Breast epithelium (tissue), 3 donors: ENCODE results near the gene STAB2.

Experiments used
- POLR2AphosphoS5 ChIP-seq, 3 donors: sonication (generic); formaldehyde crosslinking; IDR thresholded peaks; one replicate each; pipeline ENCODE4 v1.6.1; 2017; ENCODE audit warnings: antibody characterized with exemption in 3 of 3
- TF ChIP-seq, protein P1 (sequence below), 3 donors: fragments of 450-650 bp; IDR thresholded peaks; one replicate each; pipeline ENCODE4 v1.5.1; 2016 to 2017; ENCODE audit warnings: antibody characterized with exemption in 3 of 3, mild to moderate bottlenecking in 3 of 3, moderate library complexity in 3 of 3

DNA sequence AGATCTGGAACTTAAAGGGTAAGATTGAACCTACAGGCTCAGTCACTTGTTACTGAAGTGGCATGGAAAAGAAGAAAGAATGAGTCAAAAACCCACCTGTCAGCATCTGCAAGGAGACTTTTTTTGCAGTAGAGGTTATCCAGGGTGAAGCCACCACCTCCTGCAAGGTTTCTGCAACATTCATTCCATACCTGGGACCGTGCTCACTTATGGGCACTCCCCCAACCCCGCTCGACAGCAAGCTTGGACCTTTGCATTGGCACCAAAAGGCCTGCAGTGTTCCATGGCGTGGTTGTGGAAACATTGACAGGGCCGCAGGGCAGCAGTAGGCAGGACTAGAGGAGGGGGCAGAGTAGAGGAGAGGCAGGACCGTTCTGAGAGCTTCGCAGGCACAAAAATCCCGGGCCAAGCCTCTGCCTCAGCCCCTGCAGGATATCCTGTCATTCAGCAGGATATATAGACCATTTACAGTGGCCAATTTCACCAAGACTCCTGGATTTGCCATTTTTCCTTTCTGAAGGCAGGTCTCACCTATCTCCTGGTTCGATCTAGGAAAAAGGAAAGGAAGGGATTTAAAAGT, at the start of gene STAB2:
- TF ChIP-seq, protein P1, sequence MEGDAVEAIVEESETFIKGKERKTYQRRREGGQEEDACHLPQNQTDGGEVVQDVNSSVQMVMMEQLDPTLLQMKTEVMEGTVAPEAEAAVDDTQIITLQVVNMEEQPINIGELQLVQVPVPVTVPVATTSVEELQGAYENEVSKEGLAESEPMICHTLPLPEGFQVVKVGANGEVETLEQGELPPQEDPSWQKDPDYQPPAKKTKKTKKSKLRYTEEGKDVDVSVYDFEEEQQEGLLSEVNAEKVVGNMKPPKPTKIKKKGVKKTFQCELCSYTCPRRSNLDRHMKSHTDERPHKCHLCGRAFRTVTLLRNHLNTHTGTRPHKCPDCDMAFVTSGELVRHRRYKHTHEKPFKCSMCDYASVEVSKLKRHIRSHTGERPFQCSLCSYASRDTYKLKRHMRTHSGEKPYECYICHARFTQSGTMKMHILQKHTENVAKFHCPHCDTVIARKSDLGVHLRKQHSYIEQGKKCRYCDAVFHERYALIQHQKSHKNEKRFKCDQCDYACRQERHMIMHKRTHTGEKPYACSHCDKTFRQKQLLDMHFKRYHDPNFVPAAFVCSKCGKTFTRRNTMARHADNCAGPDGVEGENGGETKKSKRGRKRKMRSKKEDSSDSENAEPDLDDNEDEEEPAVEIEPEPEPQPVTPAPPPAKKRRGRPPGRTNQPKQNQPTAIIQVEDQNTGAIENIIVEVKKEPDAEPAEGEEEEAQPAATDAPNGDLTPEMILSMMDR (IDR thresholded peaks at IDR 0.05), result no peak
- no peak for TF ChIP-seq POLR2AphosphoS5 (IDR thresholded peaks at IDR 0.05)
